Panc1 (cell line): ENCODE results near the gene CLEC18B.
"Not testable (repeated sequence)": the region's sequence is repeated elsewhere in the genome, so short reads cannot be mapped to it uniquely, and the experiment has no call there.

Experiments used
- REST ChIP-seq, 2 experiments: IDR thresholded peaks; 2 replicates each; pipeline ENCODE4 v1.6.1; 2011 to 2012; ENCODE audit warnings: low read depth in 2 of 2, control low read depth in 1 of 2, low read length in 1 of 2, mild to moderate bottlenecking in 1 of 2, moderate library complexity in 1 of 2; ENCODE audit not compliant: insufficient read depth in 1 of 2
- TF ChIP-seq, protein P1 (sequence below): fragments of 450-650 bp; IDR thresholded peaks from 2 replicates; pipeline ENCODE4 v1.5.1; 2017; ENCODE audit warnings: mild to moderate bottlenecking

GRCh38 chr16:74409185-74409981 lies 11.9 kb downstream of the CLEC18B start:
- TF ChIP-seq, protein P1, sequence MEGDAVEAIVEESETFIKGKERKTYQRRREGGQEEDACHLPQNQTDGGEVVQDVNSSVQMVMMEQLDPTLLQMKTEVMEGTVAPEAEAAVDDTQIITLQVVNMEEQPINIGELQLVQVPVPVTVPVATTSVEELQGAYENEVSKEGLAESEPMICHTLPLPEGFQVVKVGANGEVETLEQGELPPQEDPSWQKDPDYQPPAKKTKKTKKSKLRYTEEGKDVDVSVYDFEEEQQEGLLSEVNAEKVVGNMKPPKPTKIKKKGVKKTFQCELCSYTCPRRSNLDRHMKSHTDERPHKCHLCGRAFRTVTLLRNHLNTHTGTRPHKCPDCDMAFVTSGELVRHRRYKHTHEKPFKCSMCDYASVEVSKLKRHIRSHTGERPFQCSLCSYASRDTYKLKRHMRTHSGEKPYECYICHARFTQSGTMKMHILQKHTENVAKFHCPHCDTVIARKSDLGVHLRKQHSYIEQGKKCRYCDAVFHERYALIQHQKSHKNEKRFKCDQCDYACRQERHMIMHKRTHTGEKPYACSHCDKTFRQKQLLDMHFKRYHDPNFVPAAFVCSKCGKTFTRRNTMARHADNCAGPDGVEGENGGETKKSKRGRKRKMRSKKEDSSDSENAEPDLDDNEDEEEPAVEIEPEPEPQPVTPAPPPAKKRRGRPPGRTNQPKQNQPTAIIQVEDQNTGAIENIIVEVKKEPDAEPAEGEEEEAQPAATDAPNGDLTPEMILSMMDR, result not testable (repeated sequence)
- TF ChIP-seq REST (IDR thresholded peaks at IDR 0.05; ENCODE audit: insufficient read depth in 1 of 2, low read depth in 2 of 2, low read length in 1 of 2), result not testable (repeated sequence)
